ENCODE results near the gene VCX.

VCX gene

DNA sequence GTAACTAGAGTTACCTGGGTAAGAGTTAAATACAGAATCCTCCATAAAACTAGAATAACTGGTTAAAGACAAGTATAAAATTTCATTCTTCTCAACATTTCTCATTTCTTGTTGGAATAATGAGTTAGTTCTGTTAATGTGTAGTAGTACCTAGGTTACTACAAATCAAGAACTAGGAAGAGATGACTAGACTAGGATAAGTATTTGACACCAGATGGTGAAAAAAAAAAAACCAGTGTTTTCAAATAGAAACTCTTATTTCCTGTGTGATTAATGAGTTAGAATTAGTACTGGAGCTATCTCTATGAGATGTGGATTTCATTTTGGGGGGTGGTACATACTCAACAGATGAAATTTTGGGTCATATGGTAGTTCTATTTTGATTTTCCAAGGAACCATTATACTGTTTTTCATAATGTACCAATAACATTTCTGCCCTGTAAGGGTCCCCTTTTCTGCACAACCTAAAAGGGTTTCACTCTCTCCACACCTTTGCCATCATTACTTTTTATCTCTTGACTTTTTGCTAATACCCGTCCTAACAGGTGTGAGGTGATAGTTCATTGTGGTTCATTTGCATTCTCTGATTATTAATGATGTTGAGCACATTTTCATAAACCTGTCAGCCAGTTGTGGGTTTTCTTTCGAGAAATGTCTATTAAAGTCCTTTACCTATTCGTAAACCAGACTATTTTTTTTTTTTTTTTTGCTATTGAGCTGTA lies 1.7 kb upstream of the VCX start:
- TF ChIP-seq CTCF (IDR thresholded peaks at IDR 0.05; ENCODE audit: poor library complexity, severe bottlenecking), result no peak
- ATAC-seq (ENCODE audit: low read depth), result no peak
- H3K4me3 ChIP-seq (ENCODE audit: severe bottlenecking), result no peak overlapping the region

GRCh38 chrX:7852166-7852565 lies 9.2 kb downstream of the VCX start:
- H3K36me3 ChIP-seq (ENCODE audit: low read depth), result no peaks in the 10 kb centered on the region
- no peaks in the 10 kb centered on the region for H3K4me1 ChIP-seq (ENCODE audit: insufficient read depth, poor library complexity, severe bottlenecking)
- TF ChIP-seq CTCF (IDR thresholded peaks at IDR 0.05; ENCODE audit: poor library complexity, severe bottlenecking), result no peak
- no peak for DNase-seq (ENCODE audit: low spot score)
- no peaks in the 10 kb centered on the region for H3K27me3 ChIP-seq (ENCODE audit: insufficient read depth, poor library complexity, severe bottlenecking)
- H3K4me3 ChIP-seq (ENCODE audit: severe bottlenecking), result no peak overlapping the region
- H3K9me3 ChIP-seq (ENCODE audit: severe bottlenecking), result no peaks in the 10 kb centered on the region
- no peak for ATAC-seq (ENCODE audit: low read depth)
- H3K27ac ChIP-seq (ENCODE audit: poor library complexity, severe bottlenecking), result no peak overlapping the region

More for the DNA sequence above, 1.7 kb upstream of the VCX start:
- Histone ChIP-seq H3K4me1 (ENCODE audit: insufficient read depth, poor library complexity, severe bottlenecking) (no peaks in the 10 kb centered on the region), H3K27me3 (ENCODE audit: insufficient read depth, poor library complexity, severe bottlenecking) (no peaks in the 10 kb centered on the region), H3K9me3 (ENCODE audit: severe bottlenecking) (no peaks in the 10 kb centered on the region), H3K27ac (ENCODE audit: poor library complexity, severe bottlenecking) (no peak overlapping the region), H3K36me3 (ENCODE audit: low read depth) (no peaks in the 10 kb centered on the region)
- DNase-seq (ENCODE audit: low spot score), result no peak

DNA sequence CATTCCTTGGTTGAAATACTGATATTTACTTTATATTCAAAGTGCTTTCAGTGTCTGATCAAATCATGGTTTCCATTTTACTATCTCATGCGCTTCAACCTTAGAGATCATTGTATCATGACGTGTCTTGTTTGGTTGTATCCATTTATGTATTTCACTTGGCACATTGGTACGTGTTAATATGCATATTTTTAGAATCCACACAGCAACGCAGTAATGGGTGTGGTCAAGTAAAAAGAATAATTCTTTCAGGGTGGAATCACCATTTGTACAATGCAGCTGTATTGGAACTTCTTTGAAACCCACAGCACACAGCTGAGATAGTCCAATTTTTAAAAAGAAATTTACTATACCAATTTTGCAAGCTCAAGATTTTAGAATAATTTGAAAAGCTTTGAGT lies 29.1 kb downstream of the VCX start:
- no peak for TF ChIP-seq CTCF (IDR thresholded peaks at IDR 0.05; ENCODE audit: poor library complexity, severe bottlenecking)
- H3K27ac ChIP-seq (ENCODE audit: poor library complexity, severe bottlenecking), result no peak overlapping the region
- no peaks in the 10 kb centered on the region for H3K36me3 ChIP-seq (ENCODE audit: low read depth)
- H3K27me3 ChIP-seq (ENCODE audit: insufficient read depth, poor library complexity, severe bottlenecking), result no peaks in the 10 kb centered on the region
- DNase-seq (ENCODE audit: low spot score) (no peak), ATAC-seq (ENCODE audit: low read depth) (no peak)
- no peaks in the 10 kb centered on the region for H3K4me1 ChIP-seq (ENCODE audit: insufficient read depth, poor library complexity, severe bottlenecking)
- H3K9me3 ChIP-seq (ENCODE audit: severe bottlenecking), result no peaks in the 10 kb centered on the region
- H3K4me3 ChIP-seq (ENCODE audit: severe bottlenecking), result no peak overlapping the region

DNA sequence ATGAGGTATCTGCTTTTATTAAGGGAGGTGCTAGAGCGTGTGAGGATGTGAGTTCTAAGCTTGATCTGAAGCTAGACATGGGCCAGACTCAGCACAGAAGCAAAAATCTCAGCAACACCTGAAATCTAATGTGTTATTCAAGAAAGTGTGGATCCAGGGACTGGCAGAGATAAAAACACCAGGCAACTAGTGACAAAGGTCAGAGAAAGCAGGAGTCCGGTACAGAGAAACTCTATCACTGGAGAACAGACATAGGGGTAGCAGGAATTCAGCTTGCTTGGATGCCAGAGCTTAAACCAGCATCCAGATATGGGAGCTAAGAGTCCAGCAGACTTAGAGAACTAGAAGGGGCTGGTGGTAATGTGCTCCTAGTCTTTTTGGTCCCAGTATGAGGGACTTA lies 34.0 kb downstream of the VCX start:
- DNase-seq (ENCODE audit: low spot score) (no peak), ATAC-seq (ENCODE audit: low read depth) (no peak)
- TF ChIP-seq CTCF (IDR thresholded peaks at IDR 0.05; ENCODE audit: poor library complexity, severe bottlenecking), result no peak
- H3K9me3 ChIP-seq (ENCODE audit: severe bottlenecking), result no peaks in the 10 kb centered on the region
- no peak overlapping the region for H3K4me3 ChIP-seq (ENCODE audit: severe bottlenecking)
- H3K27ac ChIP-seq (ENCODE audit: poor library complexity, severe bottlenecking), result no peak overlapping the region
- H3K36me3 ChIP-seq (ENCODE audit: low read depth), result no peaks in the 10 kb centered on the region
- H3K27me3 ChIP-seq (ENCODE audit: insufficient read depth, poor library complexity, severe bottlenecking), result no peaks in the 10 kb centered on the region
- H3K4me1 ChIP-seq (ENCODE audit: insufficient read depth, poor library complexity, severe bottlenecking), result no peaks in the 10 kb centered on the region

DNA sequence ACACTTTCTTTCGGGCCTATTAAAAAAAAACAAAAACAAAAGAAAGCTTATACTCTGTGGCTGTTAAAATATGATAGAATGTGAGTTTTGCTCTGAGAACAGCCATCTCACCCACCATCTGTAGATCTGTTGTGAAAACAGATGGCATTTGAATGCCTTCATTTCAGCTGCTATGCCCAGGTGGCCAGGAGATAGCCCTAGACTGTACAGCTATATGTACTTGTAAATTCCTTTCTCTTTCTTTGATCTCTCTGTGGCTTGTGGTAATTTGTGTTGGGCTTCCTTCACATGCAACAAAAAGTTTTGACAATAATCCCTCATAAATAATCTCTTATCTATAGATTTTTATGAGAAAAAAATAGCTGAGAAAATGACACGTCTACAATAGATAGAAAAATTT lies 46.2 kb downstream of the VCX start:
- Histone ChIP-seq H3K27me3 (ENCODE audit: insufficient read depth, poor library complexity, severe bottlenecking) (no peaks in the 10 kb centered on the region), H3K27ac (ENCODE audit: poor library complexity, severe bottlenecking) (no peak overlapping the region), H3K36me3 (ENCODE audit: low read depth) (no peaks in the 10 kb centered on the region), H3K4me1 (ENCODE audit: insufficient read depth, poor library complexity, severe bottlenecking) (no peaks in the 10 kb centered on the region), H3K4me3 (ENCODE audit: severe bottlenecking) (no peak overlapping the region), H3K9me3 (ENCODE audit: severe bottlenecking) (no peaks in the 10 kb centered on the region)
- ATAC-seq (ENCODE audit: low read depth) (no peak), DNase-seq (ENCODE audit: low spot score) (no peak)
- TF ChIP-seq CTCF (IDR thresholded peaks at IDR 0.05; ENCODE audit: poor library complexity, severe bottlenecking), result no peak
